GM19240 (cell line): ENCODE measurements around the gene SEC23B.
"Not testable (repeated sequence)": the region's sequence is repeated elsewhere in the genome, so short reads cannot be mapped to it uniquely, and the experiment has no call there.

Source experiments
- DNase-seq: peaks from one replicate; pipeline ENCODE4 v3.0.0; 2011; ENCODE audit warnings: low spot score; ENCODE audit not compliant: insufficient read length

Gene SEC23B

GRCh38 chr20:18507218-18508191, at the start of gene SEC23B:
SEC23B (plus strand) TSS chr20:18507940; CDS start chr20:18510836, 2,896 bp downstream.
- DNase-seq = peak; percentile 87

GRCh38 chr20:18465536-18466200, 42.1 kb upstream of the SEC23B start:
- DNase-seq = no peak

- no peak for DNase-seq
Observed at GRCh38 chr20:18466574-18466893, 41.2 kb upstream of the SEC23B start.

- DNase-seq = peak; percentile 92
Observed at GRCh38 chr20:18466894-18467730, 40.6 kb upstream of the SEC23B start, which contains the start of the genes DZANK1 and POLR3F. DZANK1 (minus strand) TSS chr20:18467030; CDS start chr20:18465358, 1,672 bp downstream. POLR3F (plus strand) TSS chr20:18467390; CDS start chr20:18467507, 117 bp downstream.

- DNase-seq = no peak
Observed at GRCh38 chr20:18477218-18477617, 30.5 kb upstream of the SEC23B start.

- DNase-seq = no peak
Observed at GRCh38 chr20:18477821-18478220, 29.9 kb upstream of the SEC23B start.

GRCh38 chr20:18481596-18481995, 26.1 kb upstream of the SEC23B start:
- no peak for DNase-seq

GRCh38 chr20:18488301-18488700, 19.4 kb upstream of the SEC23B start:
- DNase-seq = no peak

GRCh38 chr20:18496042-18496441, 11.7 kb upstream of the SEC23B start:
- no peak for DNase-seq

GRCh38 chr20:18496740-18497592, 10.8 kb upstream of the SEC23B start, which contains the start of gene RBBP9:
RBBP9 (minus strand) TSS chr20:18497225; CDS start chr20:18497167, 58 bp downstream.
- peak; percentile 60 for DNase-seq

- DNase-seq = no peak
Observed at GRCh38 chr20:18497603-18498002, 10.1 kb upstream of the SEC23B start.

- DNase-seq = not testable (repeated sequence)
Observed at GRCh38 chr20:18501672-18502071, 6.1 kb upstream of the SEC23B start.

GRCh38 chr20:18504479-18505060, 3.2 kb upstream of the SEC23B start:
- DNase-seq = no peak

- DNase-seq = no peak
Observed at GRCh38 chr20:18506744-18507143, 996 bp upstream of the SEC23B start.

GRCh38 chr20:18511571-18511970, 3.8 kb downstream of the SEC23B start:
- no peak for DNase-seq

- no peak for DNase-seq
Observed at GRCh38 chr20:18513208-18513607, 5.5 kb downstream of the SEC23B start.

- no peak for DNase-seq
Observed at GRCh38 chr20:18514127-18514526, 6.4 kb downstream of the SEC23B start.

- DNase-seq = no peak
Observed at GRCh38 chr20:18515973-18516372, 8.2 kb downstream of the SEC23B start.

- not testable (repeated sequence) for DNase-seq
Observed at GRCh38 chr20:18522066-18522465, 14.3 kb downstream of the SEC23B start.

GRCh38 chr20:18523066-18523465, 15.3 kb downstream of the SEC23B start:
- DNase-seq = no peak
